Stomach smooth muscle (tissue), 2 donors: ENCODE data around the gene EPHA1.
"Not testable (repeated sequence)": the region's sequence is repeated elsewhere in the genome, so short reads cannot be mapped to it uniquely, and the experiment has no call there.

Experiments
- H3K27ac ChIP-seq: one replicate; pipeline ENCODE4 v1.7.0; 2013; ENCODE audit warnings: mild to moderate bottlenecking, low read length, inconsistent platforms
- H3K27me3 ChIP-seq, 2 donors: one replicate each; pipeline ENCODE4 v1.7.0; 2013; ENCODE audit warnings: low read length in 2 of 2; ENCODE audit not compliant: insufficient read depth in 2 of 2, control insufficient read depth in 1 of 2
- H3K36me3 ChIP-seq, 2 donors: one replicate each; pipeline ENCODE4 v1.7.0; 2013; ENCODE audit warnings: low read length in 2 of 2; ENCODE audit not compliant: control insufficient read depth in 2 of 2, insufficient read depth in 2 of 2
- H3K4me1 ChIP-seq: one replicate; pipeline ENCODE4 v1.7.0; 2013; ENCODE audit warnings: low read length; ENCODE audit not compliant: control insufficient read depth, insufficient read depth
- H3K4me3 ChIP-seq, 2 donors: one replicate each; pipeline ENCODE4 v1.7.0; 2013; ENCODE audit warnings: low read length in 2 of 2
- H3K9ac ChIP-seq, 2 donors: one replicate each; pipeline ENCODE4 v1.7.0; 2013; ENCODE audit warnings: low read length in 2 of 2, mild to moderate bottlenecking in 1 of 2
- H3K9me3 ChIP-seq, 2 donors: one replicate each; pipeline ENCODE4 v1.7.0; 2013; ENCODE audit warnings: low read length in 2 of 2; ENCODE audit not compliant: control insufficient read depth in 2 of 2
- donor health status: healthy.
- donor health status: Pancreatic carcinoma.

Gene EPHA1

GRCh38 chr7:143393267-143394041, 15.2 kb downstream of the EPHA1 start:
- no peaks in the 10 kb centered on the region for H3K27me3 ChIP-seq
- peaks cover 50% of the 10 kb centered on the region for H3K4me1 ChIP-seq
- H3K27ac ChIP-seq: peak overlapping the region; percentile 31
- H3K4me3 ChIP-seq: no peak overlapping the region
- peaks cover 22 to 34% of the 10 kb centered on the region in 2 donors for H3K36me3 ChIP-seq
- H3K9ac ChIP-seq: no peak overlapping the region
- H3K9me3 ChIP-seq: no peaks in the 10 kb centered on the region

- no peaks in the 10 kb centered on the region for H3K27me3 ChIP-seq
- no peak overlapping the region for H3K4me3 ChIP-seq
- H3K9me3 ChIP-seq: no peaks in the 10 kb centered on the region
- no peak overlapping the region for H3K9ac ChIP-seq
- H3K36me3 ChIP-seq: peaks cover 28 to 40% of the 10 kb centered on the region in 2 donors
- peaks cover 55% of the 10 kb centered on the region for H3K4me1 ChIP-seq
- no peak overlapping the region for H3K27ac ChIP-seq
Observed at GRCh38 chr7:143392875-143393266, 15.8 kb downstream of the EPHA1 start.

GRCh38 chr7:143392427-143392826, 16.2 kb downstream of the EPHA1 start:
- H3K36me3 ChIP-seq: peaks cover 33 to 43% of the 10 kb centered on the region in 2 donors
- H3K4me1 ChIP-seq: peaks cover 59% of the 10 kb centered on the region
- not testable (repeated sequence) for H3K4me3 ChIP-seq, H3K27me3 ChIP-seq, H3K9me3 ChIP-seq, H3K9ac ChIP-seq
- H3K27ac ChIP-seq: peak overlapping the region; percentile 91

- peak overlapping the region; percentile 43 to 47 for H3K9ac ChIP-seq
- no peaks in the 10 kb centered on the region for H3K9me3 ChIP-seq
- peak overlapping the region; percentile 91 for H3K27ac ChIP-seq
- H3K4me3 ChIP-seq: peak overlapping the region; percentile 45 to 62
- no peaks in the 10 kb centered on the region for H3K27me3 ChIP-seq
- peaks cover 33 to 46% of the 10 kb centered on the region in 2 donors for H3K36me3 ChIP-seq
- H3K4me1 ChIP-seq: peaks cover 66% of the 10 kb centered on the region
Observed at GRCh38 chr7:143391462-143392404, 16.9 kb downstream of the EPHA1 start.

GRCh38 chr7:143390773-143391317, 17.8 kb downstream of the EPHA1 start:
- Histone ChIP-seq H3K27ac (peak overlapping the region; percentile 91), H3K36me3 (peaks cover 33 to 47% of the 10 kb centered on the region in 2 donors), H3K27me3 (no peaks in the 10 kb centered on the region), H3K9ac (peak overlapping the region in 1 of 2 donors; percentile 36), H3K4me1 (peaks cover 73% of the 10 kb centered on the region), H3K9me3 (no peaks in the 10 kb centered on the region), H3K4me3 (peak overlapping the region in 1 of 2 donors; percentile 62)

- Histone ChIP-seq H3K4me1 (peaks cover 74% of the 10 kb centered on the region), H3K36me3 (peaks cover 35 to 46% of the 10 kb centered on the region in 2 donors)
Observed at GRCh38 chr7:143390104-143390772, 18.4 kb downstream of the EPHA1 start.

GRCh38 chr7:143389316-143390103, 19.1 kb downstream of the EPHA1 start:
- Histone ChIP-seq H3K36me3 (peaks cover 37 to 48% of the 10 kb centered on the region in 2 donors), H3K9me3 (no peaks in the 10 kb centered on the region), H3K4me1 (peaks cover 80% of the 10 kb centered on the region), H3K9ac (no peak overlapping the region), H3K27me3 (no peaks in the 10 kb centered on the region), H3K4me3 (no peak overlapping the region), H3K27ac (peak overlapping the region; percentile 91)

More at GRCh38 chr7:143390104-143390772, 18.4 kb downstream of the EPHA1 start:
- no peaks in the 10 kb centered on the region for H3K9me3 ChIP-seq
- peak overlapping the region; percentile 91 for H3K27ac ChIP-seq
- peak overlapping the region in 1 of 2 donors; percentile 11 for H3K9ac ChIP-seq
- H3K4me3 ChIP-seq: no peak overlapping the region
- no peaks in the 10 kb centered on the region for H3K27me3 ChIP-seq

- peaks cover 37 to 47% of the 10 kb centered on the region in 2 donors for H3K36me3 ChIP-seq
Observed at GRCh38 chr7:143388491-143389101, 20.1 kb downstream of the EPHA1 start.

GRCh38 chr7:143388051-143388450, 20.6 kb downstream of the EPHA1 start:
- peaks cover 88% of the 10 kb centered on the region for H3K4me1 ChIP-seq
- H3K36me3 ChIP-seq: peaks cover 37 to 43% of the 10 kb centered on the region in 2 donors
- H3K9me3 ChIP-seq: no peaks in the 10 kb centered on the region
- H3K27me3 ChIP-seq: no peaks in the 10 kb centered on the region
- H3K4me3 ChIP-seq: no peak overlapping the region
- peak overlapping the region; percentile 53 for H3K27ac ChIP-seq
- no peak overlapping the region for H3K9ac ChIP-seq

More at GRCh38 chr7:143388491-143389101, 20.1 kb downstream of the EPHA1 start:
- Histone ChIP-seq H3K9me3 (no peaks in the 10 kb centered on the region), H3K9ac (no peak overlapping the region), H3K4me1 (peaks cover 87% of the 10 kb centered on the region), H3K27me3 (no peaks in the 10 kb centered on the region), H3K4me3 (no peak overlapping the region), H3K27ac (peak overlapping the region; percentile 91)
